Common myeloid progenitor, CD34-positive (primary cell): ENCODE results near the gene MYF6.
A peak's percentile ranks its signal among the peaks of the same experiment; 100 is the strongest.

Experiments used
- CTCF ChIA-PET: fragments of 350-600 bp; sonication (Branson Sonifier 250); formaldehyde crosslinking; loops from one replicate; lab custom pipeline; 2021; ENCODE audit warnings: antibody characterized with exemption; lab: Charles Lee
- POLR2A ChIA-PET: fragments of 350-600 bp; sonication (Branson Sonifier 250); formaldehyde crosslinking; loops from one replicate; lab custom pipeline; 2021; ENCODE audit warnings: antibody characterized with exemption; lab: Charles Lee
- DNase-seq, 3 donors: peaks; one replicate each; pipeline versions ENCODE4 v3.0.0 to v3.0.0-alpha.2; 2013
- H3K27ac ChIP-seq, 2 experiments: 1 replicate in 1 of 2; 2 replicates in 1 of 2; pipeline ENCODE4 v1.7.0; 2013; ENCODE audit warnings: inconsistent platforms in 2 of 2, low read length in 2 of 2, mild to moderate bottlenecking in 2 of 2, low read depth in 1 of 2, moderate library complexity in 1 of 2; ENCODE audit not compliant: severe bottlenecking in 2 of 2, insufficient read depth in 1 of 2, poor library complexity in 1 of 2
- H3K27me3 ChIP-seq, 5 experiments: replicated peaks in 2 of 5; 1 replicate in 3 of 5; 2 replicates in 2 of 5; pipeline versions ENCODE4 v1.6.1 to v1.7.0; 2013; ENCODE audit warnings: low read length in 4 of 5, mild to moderate bottlenecking in 2 of 5, moderate library complexity in 2 of 5, inconsistent platforms in 1 of 5; ENCODE audit not compliant: insufficient read depth in 5 of 5, control insufficient read depth in 4 of 5
- H3K36me3 ChIP-seq, 4 experiments: 1 replicate in 2 of 4; 2 replicates in 2 of 4; pipeline versions ENCODE4 v1.6.1 to v1.7.0; 2013; ENCODE audit warnings: low read length in 3 of 4, control low read depth in 1 of 4, mild to moderate bottlenecking in 1 of 4; ENCODE audit not compliant: control insufficient read depth in 4 of 4, insufficient read depth in 4 of 4
- H3K4me1 ChIP-seq, 4 experiments: 1 replicate in 3 of 4; 2 replicates in 1 of 4; pipeline versions ENCODE4 v1.6.1 to v1.7.1; 2013; ENCODE audit warnings: low read length in 3 of 4, mild to moderate bottlenecking in 3 of 4, control low read depth in 1 of 4, inconsistent platforms in 1 of 4, moderate library complexity in 1 of 4; ENCODE audit not compliant: control insufficient read depth in 4 of 4, insufficient read depth in 4 of 4; ENCODE audit errors: control extremely low read depth in 1 of 4
- H3K4me3 ChIP-seq, 7 experiments: 1 replicate in 4 of 7; 2 replicates in 3 of 7; pipeline versions ENCODE4 v1.5.1 to v1.7.0; 2013; ENCODE audit warnings: mild to moderate bottlenecking in 7 of 7, low read length in 6 of 7, moderate library complexity in 6 of 7, inconsistent platforms in 2 of 7, low read depth in 2 of 7, control low read depth in 1 of 7; ENCODE audit not compliant: insufficient read depth in 4 of 7, control insufficient read depth in 1 of 7; ENCODE audit errors: extremely low read depth in 1 of 7
- H3K9me3 ChIP-seq, 5 experiments: 1 replicate in 4 of 5; 2 replicates in 1 of 5; pipeline versions ENCODE4 v1.6.1 to v1.7.1; 2013; ENCODE audit warnings: low read length in 4 of 5, mild to moderate bottlenecking in 2 of 5, inconsistent platforms in 1 of 5, low read depth in 1 of 5, moderate library complexity in 1 of 5; ENCODE audit not compliant: control insufficient read depth in 4 of 5, insufficient read depth in 2 of 5; ENCODE audit errors: control extremely low read depth in 1 of 5
- WGBS: methylation state at CpG from one replicate; pipeline ENCODE4 v1.1.5; 2013; ENCODE audit not compliant: insufficient coverage; 5-methylcytosine and 5-hydroxymethylcytosine counted together

Gene MYF6

GRCh38 chr12:80704420-80704819 is 3.0 kb upstream of the MYF6 start:
- Histone ChIP-seq H3K27me3 (peaks cover 20 to 47% (median 25%) of the 10 kb centered on the region in 5 experiments), H3K4me1 (peaks cover 0 to 12% (median 10%) of the 10 kb centered on the region in 4 experiments), H3K27ac (no peak overlapping the region), H3K9me3 (peaks cover 0 to 1% (median 0%) of the 10 kb centered on the region in 5 experiments), H3K36me3 (no peaks in the 10 kb centered on the region), H3K4me3 (no peak overlapping the region)
- WGBS = no CpG with 5 or more reads among the region's 2 CpGs
- CTCF ChIA-PET = no interaction called here
- POLR2A ChIA-PET = no interaction called here
- DNase-seq = no peak

- H3K4me1 ChIP-seq = peaks cover 0 to 12% (median 10%) of the 10 kb centered on the region in 4 experiments
- 13% methylated on average over 21 of the region's 21 CpGs for WGBS
- ChIA-PET POLR2A (no interaction called here), CTCF (interaction anchor here (0.6 kb wide), 2 partner anchors 287 to 1306 kb away, joined by 3 to 4 read pairs; no protein-coding TSS in a partner anchor)
- H3K4me3 ChIP-seq = peak overlapping the region in 3 of 7 experiments; percentile 10 to 62 (median 23)
- no peak overlapping the region for H3K27ac ChIP-seq
- no peaks in the 10 kb centered on the region for H3K36me3 ChIP-seq
- peaks cover 0 to 1% (median 0%) of the 10 kb centered on the region in 5 experiments for H3K9me3 ChIP-seq
- no peak for DNase-seq
- peaks cover 38 to 74% (median 42%) of the 10 kb centered on the region in 5 experiments for H3K27me3 ChIP-seq
These were observed 410 bp downstream of the MYF6 start for GRCh38 chr12:80707830-80708258.

DNA sequence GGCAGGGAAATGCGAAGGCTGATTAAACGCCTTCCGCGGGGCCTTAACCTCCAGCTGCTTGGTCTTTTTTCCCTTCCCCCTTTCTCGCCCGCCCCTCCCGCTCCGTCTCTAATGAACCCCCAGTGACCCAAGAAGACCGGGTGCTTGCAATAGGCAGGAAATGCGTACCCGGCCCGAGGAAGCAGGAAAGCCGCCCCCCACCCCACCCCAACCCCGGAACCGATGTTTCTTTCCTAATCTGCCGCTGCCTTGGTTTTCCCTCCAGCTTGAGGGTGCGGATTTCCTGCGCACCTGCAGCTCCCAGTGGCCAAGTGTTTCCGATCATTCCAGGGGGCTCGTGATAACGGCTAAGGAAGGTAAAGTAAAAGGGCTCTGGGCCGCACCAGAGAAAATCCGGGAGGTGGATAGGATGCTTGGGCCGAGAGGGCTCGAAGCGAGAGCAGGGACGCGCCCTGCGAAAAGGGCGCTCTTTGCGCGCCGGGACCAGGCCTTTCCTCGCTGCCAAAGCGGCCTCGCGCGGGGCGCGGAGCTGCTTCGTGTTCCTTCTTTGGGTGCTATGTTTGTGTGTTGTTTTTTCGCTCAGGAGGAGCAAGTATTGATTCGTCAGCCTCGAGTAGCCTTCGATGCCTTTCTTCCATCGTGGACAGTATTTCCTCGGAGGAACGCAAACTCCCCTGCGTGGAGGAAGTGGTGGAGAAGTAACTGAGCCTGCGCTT is 983 bp downstream of the MYF6 start:
- peaks cover 37 to 79% (median 46%) of the 10 kb centered on the region in 5 experiments for H3K27me3 ChIP-seq
- peaks cover 0 to 12% (median 10%) of the 10 kb centered on the region in 4 experiments for H3K4me1 ChIP-seq
- CTCF ChIA-PET = interaction anchor here (0.6 kb wide), 1 partner anchor 288 kb away, joined by 4 read pairs; no protein-coding TSS in a partner anchor
- H3K9me3 ChIP-seq = peaks cover 0 to 1% (median 0%) of the 10 kb centered on the region in 5 experiments
- DNase-seq = peak in 2 of 3 donors; percentile 36 to 38
- WGBS = under 1% methylated on average over 39 of the region's 50 CpGs
- POLR2A ChIA-PET = no interaction called here
- H3K27ac ChIP-seq = no peak overlapping the region
- H3K4me3 ChIP-seq = peak overlapping the region in 5 of 7 experiments; percentile 21 to 63 (median 47)
- H3K36me3 ChIP-seq = no peaks in the 10 kb centered on the region

DNA sequence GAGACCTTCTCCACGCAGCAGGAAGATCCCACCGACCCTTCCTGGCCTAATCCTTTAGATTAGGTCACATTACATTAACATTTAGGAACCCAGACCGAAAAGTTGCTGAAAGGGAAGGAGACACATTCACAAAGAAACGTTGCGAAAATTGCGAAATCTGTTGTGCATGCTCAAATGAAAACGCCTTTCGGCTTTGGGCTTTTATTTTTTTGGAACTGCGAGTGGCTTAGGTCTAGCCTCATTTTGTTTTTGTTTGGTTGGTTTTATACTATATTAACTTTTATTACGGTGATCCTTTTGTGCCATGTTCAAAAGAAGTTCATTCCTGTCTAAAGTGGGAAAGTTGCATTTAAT is 1.5 kb downstream of the MYF6 start:
- H3K4me1 ChIP-seq = peaks cover 0 to 12% (median 10%) of the 10 kb centered on the region in 4 experiments
- no peaks in the 10 kb centered on the region for H3K36me3 ChIP-seq
- POLR2A ChIA-PET = no interaction called here
- 5% methylated on average over 7 of the region's 10 CpGs for WGBS
- H3K27ac ChIP-seq = no peak overlapping the region
- peaks cover 0 to 1% (median 0%) of the 10 kb centered on the region in 5 experiments for H3K9me3 ChIP-seq
- H3K4me3 ChIP-seq = peak overlapping the region in 3 of 7 experiments; percentile 21 to 63 (median 62)
- H3K27me3 ChIP-seq = peaks cover 39 to 84% (median 48%) of the 10 kb centered on the region in 5 experiments
- CTCF ChIA-PET = no interaction called here
- DNase-seq = no peak

GRCh38 chr12:80709811-80710726 is 2.6 kb downstream of the MYF6 start:
- no peak overlapping the region for H3K4me3 ChIP-seq
- 45% methylated on average over 16 of the region's 20 CpGs for whole genome bisulfite sequencing
- peaks cover 0 to 15% (median 11%) of the 10 kb centered on the region in 4 experiments for H3K4me1 ChIP-seq
- CTCF ChIA-PET = no interaction called here
- peaks cover 50 to 92% (median 54%) of the 10 kb centered on the region in 5 experiments for H3K27me3 ChIP-seq
- H3K9me3 ChIP-seq = peaks cover 0 to 1% (median 0%) of the 10 kb centered on the region in 5 experiments
- peak; percentile 34 to 60 (median 47) for DNase-seq
- POLR2A ChIA-PET = no interaction called here
- H3K27ac ChIP-seq = no peak overlapping the region
- H3K36me3 ChIP-seq = no peaks in the 10 kb centered on the region

DNA sequence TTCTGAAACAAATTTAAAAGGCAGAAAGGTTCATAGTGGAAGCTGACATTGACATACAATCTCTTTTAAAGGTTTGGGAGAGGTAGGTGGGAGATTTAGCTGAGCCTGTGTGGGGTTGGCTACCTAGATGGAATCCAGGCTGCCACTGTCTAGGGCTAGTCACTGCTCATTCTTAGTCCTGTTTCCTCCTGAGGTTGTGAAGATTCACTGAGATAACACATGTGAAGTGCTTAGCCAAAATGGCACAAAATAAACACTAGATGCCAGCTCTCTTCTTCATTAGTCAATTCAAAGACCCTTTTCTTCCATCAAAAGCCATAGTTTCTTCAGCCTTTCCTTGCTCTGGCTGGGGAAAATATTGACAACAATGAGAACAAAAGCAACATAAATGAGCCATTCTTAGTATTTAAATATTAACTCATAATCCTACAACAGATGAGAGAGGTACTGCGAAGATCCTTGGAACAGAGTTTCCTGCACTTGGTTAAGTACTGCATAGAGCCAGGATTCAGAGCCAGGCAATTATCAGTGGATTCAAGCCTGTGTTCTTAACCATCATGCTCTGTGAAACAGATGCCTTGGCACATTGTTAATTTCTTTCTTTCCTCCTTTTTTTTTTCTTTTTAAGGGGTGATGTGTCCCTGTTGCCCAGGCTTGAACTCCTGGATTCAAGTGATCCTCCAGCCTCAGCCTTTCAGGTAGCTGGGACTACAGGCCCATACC is 3.5 kb downstream of the MYF6 start:
- ChIA-PET POLR2A (no interaction called here), CTCF (no interaction called here)

More for the DNA sequence above, 3.5 kb downstream of the MYF6 start:
- Histone ChIP-seq H3K27ac (no peak overlapping the region), H3K9me3 (peaks cover 0 to 1% (median 0%) of the 10 kb centered on the region in 5 experiments), H3K4me3 (no peak overlapping the region), H3K27me3 (peaks cover 54 to 97% (median 55%) of the 10 kb centered on the region in 5 experiments), H3K4me1 (peaks cover 0 to 15% (median 11%) of the 10 kb centered on the region in 4 experiments), H3K36me3 (no peaks in the 10 kb centered on the region)
- no peak for DNase-seq
- WGBS = 93% methylated on average over 1 of the region's 1 CpG
